T-cell (primary cell): ENCODE data around the gene NDUFA13. TPM values are rescaled to one million over a fixed set of nuclear protein-coding genes. Genes with fewer than 3 reads are reported as not detected.

Source experiments
- ATAC-seq, 4 experiments: fragments of 200-7000 bp in 3 of 4; fragments of 150-1000 bp in 1 of 4; cut with Tn5 transposase; replicated peaks in 1 of 4; 1 replicate in 3 of 4; 2 replicates in 1 of 4; pipeline ENCODE4 v1.10.0; 2021; ENCODE audit warnings: moderate library complexity in 3 of 4, mild to moderate bottlenecking in 2 of 4, moderate number of reproducible peaks in 1 of 4
- CTCF ChIA-PET, 2 donors: fragments of 300-600 bp; sonication (Branson Sonifier 250); formaldehyde crosslinking; loops; one replicate each; lab custom pipeline; 2022; ENCODE audit warnings: antibody characterized with exemption in 2 of 2; lab: Charles Lee
- POLR2A ChIA-PET, 2 donors: fragments of 300-600 bp; sonication (Branson Sonifier 250); formaldehyde crosslinking; loops; one replicate each; lab custom pipeline; 2022; ENCODE audit warnings: antibody characterized with exemption in 2 of 2; lab: Charles Lee
- DNase-seq, 35 experiments: peaks; one replicate each; pipeline versions ENCODE4 v3.0.0 to v3.0.0-alpha.2; 2013 to 2023
- H3K27ac ChIP-seq: one replicate; pipeline ENCODE4 v1.5.1; 2013; ENCODE audit warnings: low read length
- H3K27me3 ChIP-seq, 2 experiments: replicated peaks in 1 of 2; 1 replicate in 1 of 2; 2 replicates in 1 of 2; pipeline versions ENCODE4 v1.6.1 to v1.7.0; 2013; ENCODE audit warnings: low read length in 1 of 2, mixed read lengths in 1 of 2; ENCODE audit not compliant: control insufficient read depth in 2 of 2, insufficient read depth in 2 of 2; ENCODE audit errors: extremely low read depth in 1 of 2
- H3K36me3 ChIP-seq, 2 donors: 1 replicate in 1 of 2; 2 replicates in 1 of 2; pipeline versions ENCODE4 v1.6.1 to v1.7.0; 2013; ENCODE audit warnings: low read length in 1 of 2; ENCODE audit not compliant: control insufficient read depth in 2 of 2, insufficient read depth in 1 of 2; ENCODE audit errors: extremely low read depth in 1 of 2
- H3K4me1 ChIP-seq, 2 experiments: 1 replicate in 1 of 2; 2 replicates in 1 of 2; pipeline versions ENCODE4 v1.6.1 to v1.7.0; 2013; ENCODE audit warnings: low read length in 2 of 2, mixed read lengths in 1 of 2; ENCODE audit not compliant: insufficient read depth in 2 of 2, control insufficient read depth in 1 of 2; ENCODE audit errors: extremely low read depth in 1 of 2
- H3K4me3 ChIP-seq, 2 donors: 1 replicate in 1 of 2; 2 replicates in 1 of 2; pipeline versions ENCODE4 v1.5.1 to v1.7.0; 2013; ENCODE audit warnings: mild to moderate bottlenecking in 2 of 2, low read length in 1 of 2, moderate library complexity in 1 of 2; ENCODE audit not compliant: control insufficient read depth in 1 of 2; ENCODE audit errors: extremely low read depth in 1 of 2
- H3K9me3 ChIP-seq: 2 replicates; pipeline ENCODE4 v1.7.0; 2013
- H3K27ac Mint-ChIP-seq, 2 donors: one replicate each; pipeline ENCODE4 v1.8.0; 2020 to 2021; ENCODE audit warnings: mild to moderate bottlenecking in 2 of 2, mixed read lengths in 2 of 2
- H3K27me3 Mint-ChIP-seq, 2 donors: one replicate each; pipeline ENCODE4 v1.8.0; 2021 to 2022; ENCODE audit warnings: mixed read lengths in 2 of 2
- H3K36me3 Mint-ChIP-seq: one replicate; pipeline ENCODE4 v1.8.0; 2021; ENCODE audit warnings: mixed read lengths
- H3K4me1 Mint-ChIP-seq, 3 donors: one replicate each; pipeline ENCODE4 v1.8.0; 2020 to 2022; ENCODE audit warnings: mixed read lengths in 3 of 3, mild to moderate bottlenecking in 1 of 3
- H3K4me3 Mint-ChIP-seq, 3 donors: one replicate each; pipeline ENCODE4 v1.8.0; 2020 to 2022; ENCODE audit warnings: mild to moderate bottlenecking in 3 of 3, mixed read lengths in 3 of 3, moderate library complexity in 3 of 3
- H3K9me3 Mint-ChIP-seq, 3 donors: one replicate each; pipeline ENCODE4 v1.8.0; 2020 to 2022; ENCODE audit warnings: mixed read lengths in 3 of 3
- WGBS: methylation state at CpG from one replicate; pipeline ENCODE4 v1.1.5; 2013; ENCODE audit warnings: missing lambda C conversion rate; ENCODE audit not compliant: insufficient coverage; 5-methylcytosine and 5-hydroxymethylcytosine counted together
- total RNA-seq, 35 experiments: library from RNA in 6 of 35; stranded (reverse) in 6 of 35; fragments of 120-200 nt in 1 of 35; gene quantifications; one replicate each; pipeline versions ENCODE4 v1.2.1 to v1.2.4 and lab custom pipeline; 2013 to 2026

The NDUFA13 gene
- total RNA-seq, 5 donors from 2014 or later (not counting 1 experiment from before 2014, with no cell fraction given): 188 to 235 (median 233) TPM

DNA sequence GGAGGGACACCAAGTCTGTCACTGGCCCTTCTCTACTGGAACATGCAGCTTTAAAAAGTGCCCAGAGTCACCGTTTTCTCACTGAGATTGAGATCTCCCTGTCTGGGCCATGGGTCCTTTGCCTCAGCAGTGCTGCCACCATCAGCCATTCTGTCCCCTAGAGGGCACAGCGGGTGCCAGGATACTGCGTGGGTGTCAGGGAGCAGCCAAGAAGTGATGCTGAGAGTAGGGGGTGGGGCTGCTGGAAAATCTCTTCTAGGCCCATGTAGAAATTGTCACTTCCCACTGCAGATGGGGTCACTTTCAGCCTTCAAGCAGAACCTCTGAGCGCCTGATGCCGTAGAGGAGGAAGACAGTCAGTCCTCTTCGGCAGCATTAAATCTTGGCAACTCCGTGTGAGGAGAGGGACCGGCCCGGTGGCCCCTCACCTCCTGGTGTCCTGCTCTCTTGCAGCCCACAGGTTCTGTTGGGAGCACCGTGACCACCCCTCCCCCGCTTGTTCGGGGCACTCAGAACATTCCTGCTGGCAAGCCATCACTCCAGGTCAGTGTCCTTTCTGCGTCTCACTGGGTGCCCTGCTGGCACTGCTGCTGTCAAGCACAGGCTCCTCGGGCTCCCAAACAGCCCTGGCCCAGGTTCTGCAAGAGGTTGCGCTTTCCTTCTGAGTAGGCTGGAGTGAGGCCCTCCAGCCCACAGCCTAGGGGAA is 22.0 kb upstream of the NDUFA13 start:
- Histone ChIP-seq H3K27me3 (no peaks in the 10 kb centered on the region), H3K4me3 (no peak overlapping the region), H3K9me3 (no peaks in the 10 kb centered on the region), H3K36me3 (peaks cover 35 to 75% of the 10 kb centered on the region in 2 donors), H3K27ac (no peak overlapping the region), H3K4me1 (peaks cover 12 to 28% of the 10 kb centered on the region in 2 experiments)
- ChIA-PET CTCF (no interaction called here), POLR2A (no interaction called here)
- Mint-ChIP-seq H3K36me3 (peaks cover 20% of the 10 kb centered on the region), H3K27me3 (no peaks in the 10 kb centered on the region), H3K4me1 (peaks cover 17 to 20% (median 19%) of the 10 kb centered on the region in 3 donors), H3K27ac (peak overlapping the region in 1 of 2 donors; percentile 28), H3K4me3 (no peak overlapping the region), H3K9me3 (no peaks in the 10 kb centered on the region)
- no peak for DNase-seq
- 91% methylated on average over 15 of the region's 15 CpGs for WGBS
- ATAC-seq: no peak

DNA sequence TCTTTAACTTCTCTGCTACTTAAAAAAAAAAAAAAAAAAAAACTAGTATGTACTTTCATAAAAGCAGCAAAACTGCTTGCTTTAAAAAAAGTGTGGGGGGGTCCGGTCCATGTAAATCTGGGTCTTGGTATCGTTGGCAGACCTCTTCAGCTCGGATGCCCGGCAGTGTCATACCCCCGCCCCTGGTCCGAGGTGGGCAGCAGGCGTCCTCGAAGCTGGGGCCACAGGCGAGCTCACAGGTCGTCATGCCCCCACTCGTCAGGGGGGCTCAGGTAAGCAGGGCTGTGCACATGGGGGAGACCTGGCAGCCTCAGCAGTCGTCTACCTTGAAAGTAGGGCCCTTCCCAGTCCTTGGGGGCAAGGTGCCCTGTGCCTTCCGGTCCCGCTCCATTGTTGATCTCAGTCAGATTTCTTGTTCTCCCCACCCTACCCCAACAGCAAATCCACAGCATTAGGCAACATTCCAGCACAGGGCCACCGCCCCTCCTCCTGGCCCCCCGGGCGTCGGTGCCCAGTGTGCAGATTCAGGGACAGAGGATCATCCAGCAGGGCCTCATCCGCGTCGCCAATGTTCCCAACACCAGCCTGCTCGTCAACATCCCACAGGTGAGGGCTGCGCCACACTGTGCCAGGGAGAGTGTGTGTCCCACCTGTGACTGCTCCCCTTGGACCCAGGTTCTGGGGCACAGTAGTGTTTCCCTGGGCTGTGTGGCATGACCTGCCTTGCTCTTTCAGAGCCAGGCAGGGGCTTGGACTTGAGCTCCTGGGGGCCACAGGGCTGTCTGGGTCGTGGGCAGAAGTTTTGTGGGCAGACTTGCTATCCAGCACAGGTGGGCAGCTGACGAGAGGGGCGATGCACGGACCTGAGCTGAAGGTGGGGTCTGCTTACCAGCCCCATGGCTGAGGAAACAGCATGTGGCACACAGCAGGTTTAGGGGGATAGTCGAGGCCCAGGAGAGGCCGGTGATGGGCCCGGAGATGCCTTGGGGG is 20.1 kb upstream of the NDUFA13 start:
- Histone ChIP-seq H3K27me3 (no peaks in the 10 kb centered on the region), H3K36me3 (peaks cover 43 to 92% of the 10 kb centered on the region in 2 donors), H3K9me3 (no peaks in the 10 kb centered on the region), H3K4me1 (peaks cover 0 to 9% of the 10 kb centered on the region in 2 experiments), H3K4me3 (no peak overlapping the region), H3K27ac (no peak overlapping the region)
- Mint-ChIP-seq H3K4me1 (peaks cover 0 to 2% (median under 1%) of the 10 kb centered on the region in 3 donors), H3K36me3 (peaks cover 30% of the 10 kb centered on the region), H3K27ac (no peak overlapping the region), H3K4me3 (no peak overlapping the region), H3K27me3 (no peaks in the 10 kb centered on the region), H3K9me3 (no peaks in the 10 kb centered on the region)
- POLR2A ChIA-PET: no interaction called here
- CTCF ChIA-PET: interaction anchor here in 1 of 2 donors (0.7 kb wide), 1 partner anchor 123 kb away, joined by 6 read pairs; no protein-coding TSS in a partner anchor
- WGBS: 96% methylated on average over 29 of the region's 30 CpGs
- no peak for ATAC-seq
- DNase-seq: no peak

DNA sequence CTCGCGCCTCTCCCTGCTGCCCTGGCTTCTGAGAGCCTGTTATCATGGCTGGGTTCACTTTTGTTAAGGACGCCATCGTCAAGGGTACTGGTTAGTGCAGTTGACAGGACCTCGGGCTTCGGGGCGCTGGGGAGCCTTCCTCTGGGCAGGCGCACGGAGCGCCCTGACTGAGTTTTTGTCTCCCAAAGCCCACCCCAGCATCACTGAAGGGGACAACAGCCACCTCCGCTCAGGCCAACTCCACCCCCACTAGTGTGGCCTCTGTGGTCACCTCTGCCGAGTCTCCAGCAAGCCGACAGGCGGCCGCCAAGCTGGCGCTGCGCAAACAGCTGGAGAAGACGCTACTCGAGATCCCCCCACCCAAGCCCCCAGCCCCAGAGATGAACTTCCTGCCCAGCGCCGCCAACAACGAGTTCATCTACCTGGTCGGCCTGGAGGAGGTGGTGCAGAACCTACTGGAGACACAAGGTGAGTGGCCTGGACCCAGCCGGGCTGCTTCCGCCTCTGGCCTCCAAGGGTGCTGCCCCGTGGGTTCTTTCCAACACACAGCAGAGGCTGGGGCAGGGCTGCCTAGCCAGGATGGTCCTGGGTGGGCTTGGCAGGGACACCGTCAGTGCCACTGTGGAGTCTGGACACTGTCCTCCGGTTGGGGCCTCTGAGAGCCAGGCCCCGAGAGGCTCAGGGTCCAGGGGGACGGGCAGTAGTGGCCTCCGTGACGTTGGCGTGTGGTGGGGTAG is 17.6 kb upstream of the NDUFA13 start:
- Histone ChIP-seq H3K27ac (no peak overlapping the region), H3K36me3 (peaks cover 59 to 96% of the 10 kb centered on the region in 2 donors), H3K4me1 (peaks cover 0 to 3% of the 10 kb centered on the region in 2 experiments), H3K27me3 (no peaks in the 10 kb centered on the region), H3K9me3 (no peaks in the 10 kb centered on the region), H3K4me3 (no peak overlapping the region)
- POLR2A ChIA-PET: no interaction called here
- H3K27ac Mint-ChIP-seq: no peak overlapping the region
- H3K9me3 Mint-ChIP-seq: no peaks in the 10 kb centered on the region
- H3K4me1 Mint-ChIP-seq: peaks cover 0 to 2% (median 0%) of the 10 kb centered on the region in 3 donors
- CTCF ChIA-PET: no interaction called here
- DNase-seq: no peak
- ATAC-seq: no peak
- H3K4me3 Mint-ChIP-seq: no peak overlapping the region
- no peaks in the 10 kb centered on the region for H3K27me3 Mint-ChIP-seq
- peaks cover 47% of the 10 kb centered on the region for H3K36me3 Mint-ChIP-seq
- 96% methylated on average over 25 of the region's 33 CpGs for WGBS

DNA sequence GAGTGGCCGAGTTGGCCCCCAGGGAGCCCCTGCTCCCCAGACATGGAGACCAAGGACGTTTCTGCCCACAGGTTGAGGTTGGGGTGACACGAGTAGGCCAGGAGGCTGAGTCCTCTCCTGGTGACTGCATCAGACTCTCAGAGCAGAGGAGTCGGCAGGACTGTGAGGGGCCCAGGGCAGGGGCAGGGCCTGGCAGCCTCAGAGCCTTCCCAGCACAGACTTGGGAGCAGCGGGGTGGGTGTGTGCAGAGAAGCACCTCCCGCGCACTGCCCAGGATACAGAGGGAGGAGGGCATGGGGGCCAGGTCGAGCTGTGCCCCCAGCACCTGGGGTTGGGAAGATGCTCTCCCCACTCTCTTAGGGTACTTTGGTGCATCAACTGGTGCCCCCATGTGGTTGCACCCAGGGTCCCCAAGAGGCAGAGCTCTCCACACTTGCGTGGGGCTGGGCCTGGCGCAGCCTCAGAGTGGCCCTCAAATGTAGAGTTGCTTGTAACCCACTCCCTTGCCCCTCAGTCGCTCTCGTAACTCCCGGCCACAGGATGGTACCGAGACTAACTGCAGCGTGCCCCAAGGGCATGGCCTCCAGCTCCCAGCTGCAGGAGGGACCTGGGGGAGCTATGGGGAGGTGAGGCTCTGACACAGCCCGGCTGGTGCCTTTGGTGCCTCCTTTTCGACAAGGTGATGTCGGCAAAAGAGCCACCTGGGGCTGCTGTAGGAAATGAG is 16.6 kb upstream of the NDUFA13 start:
- POLR2A ChIA-PET: no interaction called here
- DNase-seq: no peak
- Mint-ChIP-seq H3K36me3 (peaks cover 50% of the 10 kb centered on the region), H3K9me3 (no peaks in the 10 kb centered on the region), H3K4me3 (no peak overlapping the region), H3K27me3 (no peaks in the 10 kb centered on the region), H3K27ac (peak overlapping the region in 1 of 2 donors; percentile 19), H3K4me1 (peaks cover 0 to 2% (median 0%) of the 10 kb centered on the region in 3 donors)
- Histone ChIP-seq H3K27me3 (no peaks in the 10 kb centered on the region), H3K4me3 (no peak overlapping the region), H3K4me1 (peaks cover 0 to under 1% of the 10 kb centered on the region in 2 experiments), H3K36me3 (peaks cover 52 to 95% of the 10 kb centered on the region in 2 donors), H3K9me3 (no peaks in the 10 kb centered on the region), H3K27ac (no peak overlapping the region)
- CTCF ChIA-PET: interaction anchor here in 1 of 2 donors (0.6 kb wide), 1 partner anchor 97 kb away, joined by 5 read pairs; no protein-coding TSS in a partner anchor
- no peak for ATAC-seq
- 95% methylated on average over 15 of the region's 18 CpGs for WGBS

DNA sequence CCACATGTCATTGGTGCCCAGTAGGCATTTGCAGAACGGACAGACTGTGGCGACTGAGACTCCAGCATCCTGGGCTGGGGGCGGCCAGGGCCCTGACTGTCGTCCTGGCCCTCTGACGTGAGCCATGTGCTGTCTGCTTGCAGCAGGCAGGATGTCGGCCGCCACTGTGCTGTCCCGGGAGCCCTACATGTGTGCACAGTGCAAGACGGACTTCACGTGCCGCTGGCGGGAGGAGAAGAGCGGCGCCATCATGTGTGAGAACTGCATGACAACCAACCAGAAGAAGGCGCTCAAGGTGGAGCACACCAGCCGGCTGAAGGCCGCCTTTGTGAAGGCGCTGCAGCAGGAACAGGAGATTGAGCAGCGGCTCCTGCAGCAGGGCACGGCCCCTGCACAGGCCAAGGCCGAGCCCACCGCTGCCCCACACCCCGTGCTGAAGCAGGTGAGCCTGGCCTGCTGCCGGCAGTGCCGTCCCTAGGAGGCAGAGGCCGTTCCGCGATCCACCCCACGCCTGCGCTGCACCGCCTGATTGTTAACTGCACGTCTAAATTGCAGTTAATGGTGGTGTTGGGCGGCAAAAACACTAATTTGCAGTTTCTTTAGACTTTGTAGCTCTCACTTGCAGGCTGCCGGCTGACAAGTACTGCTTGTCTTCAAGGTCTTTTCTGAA is 14.9 kb upstream of the NDUFA13 start:
- Mint-ChIP-seq H3K4me1 (peaks cover 0 to 2% (median 0%) of the 10 kb centered on the region in 3 donors), H3K27ac (no peak overlapping the region), H3K27me3 (no peaks in the 10 kb centered on the region), H3K4me3 (no peak overlapping the region), H3K36me3 (peaks cover 45% of the 10 kb centered on the region), H3K9me3 (no peaks in the 10 kb centered on the region)
- WGBS: 98% methylated on average over 32 of the region's 34 CpGs
- Histone ChIP-seq H3K27ac (no peak overlapping the region), H3K4me3 (no peak overlapping the region), H3K4me1 (no peaks in the 10 kb centered on the region), H3K36me3 (peaks cover 49 to 97% of the 10 kb centered on the region in 2 donors), H3K27me3 (no peaks in the 10 kb centered on the region), H3K9me3 (no peaks in the 10 kb centered on the region)
- POLR2A ChIA-PET: no interaction called here
- DNase-seq (no peak), ATAC-seq (no peak)
- CTCF ChIA-PET: no interaction called here
